Naive thymus-derived CD4-positive, alpha-beta T cell (primary cell): ENCODE data around the gene HIRIP3. TPM values are rescaled to one million over a fixed set of nuclear protein-coding genes. Genes with fewer than 3 reads are reported as not detected.

ENCODE experiments used
- ATAC-seq: fragments of 150-1000 bp; cut with Tn5 transposase; 2 replicates; pipeline ENCODE4 v1.10.0; 2021; ENCODE audit warnings: mild to moderate bottlenecking, moderate library complexity
- CTCF ChIA-PET: fragments of 350-600 bp; sonication (Branson Sonifier 250); formaldehyde crosslinking; loops from one replicate; lab custom pipeline; 2021; ENCODE audit warnings: antibody characterized with exemption; lab: Charles Lee
- POLR2A ChIA-PET: fragments of 350-600 bp; sonication (Branson Sonifier 250); formaldehyde crosslinking; loops from one replicate; lab custom pipeline; 2021; ENCODE audit warnings: antibody characterized with exemption, inconsistent platforms; lab: Charles Lee
- DNase-seq, 9 donors: peaks; one replicate each; pipeline versions ENCODE4 v3.0.0 to v3.0.0-alpha.2; 2020 to 2022; ENCODE audit warnings: mixed read lengths in 1 of 9
- H3K27ac ChIP-seq: one replicate; pipeline ENCODE4 v1.7.0; 2013; ENCODE audit warnings: mild to moderate bottlenecking, low read depth, low read length, moderate library complexity
- H3K27me3 ChIP-seq, 2 donors: one replicate each; pipeline ENCODE4 v1.7.0; 2013; ENCODE audit warnings: low read length in 2 of 2, mild to moderate bottlenecking in 2 of 2, moderate library complexity in 2 of 2; ENCODE audit not compliant: control insufficient read depth in 2 of 2, insufficient read depth in 2 of 2
- H3K36me3 ChIP-seq, 3 experiments: 1 replicate in 2 of 3; 2 replicates in 1 of 3; pipeline ENCODE4 v1.7.0; 2013; ENCODE audit warnings: low read length in 3 of 3, mild to moderate bottlenecking in 3 of 3, moderate library complexity in 1 of 3; ENCODE audit not compliant: insufficient read depth in 3 of 3, control insufficient read depth in 2 of 3
- H3K4me1 ChIP-seq, 2 donors: one replicate each; pipeline ENCODE4 v1.7.0; 2013; ENCODE audit warnings: low read length in 2 of 2, mild to moderate bottlenecking in 2 of 2, moderate library complexity in 1 of 2; ENCODE audit not compliant: control insufficient read depth in 2 of 2, insufficient read depth in 2 of 2
- H3K4me3 ChIP-seq: 2 replicates; pipeline ENCODE4 v1.7.0; 2013; ENCODE audit warnings: mild to moderate bottlenecking, low read length
- H3K9me3 ChIP-seq, 3 experiments: 1 replicate in 2 of 3; 2 replicates in 1 of 3; pipeline ENCODE4 v1.7.0; 2013; ENCODE audit warnings: low read length in 3 of 3; ENCODE audit not compliant: control insufficient read depth in 2 of 3
- H3K27ac Mint-ChIP-seq, 9 donors: one replicate each; pipeline ENCODE4 v1.8.0; 2020 to 2022; ENCODE audit warnings: mixed read lengths in 9 of 9, mild to moderate bottlenecking in 8 of 9, moderate library complexity in 5 of 9, inconsistent platforms in 2 of 9
- H3K27me3 Mint-ChIP-seq, 5 donors: one replicate each; pipeline ENCODE4 v1.8.0; 2021 to 2022; ENCODE audit warnings: mixed read lengths in 5 of 5, mild to moderate bottlenecking in 1 of 5
- H3K36me3 Mint-ChIP-seq, 5 donors: one replicate each; pipeline ENCODE4 v1.8.0; 2020 to 2022; ENCODE audit warnings: mixed read lengths in 5 of 5, mild to moderate bottlenecking in 3 of 5, inconsistent platforms in 1 of 5
- H3K4me1 Mint-ChIP-seq, 7 donors: one replicate each; pipeline ENCODE4 v1.8.0; 2020 to 2022; ENCODE audit warnings: mixed read lengths in 7 of 7, mild to moderate bottlenecking in 3 of 7, inconsistent platforms in 1 of 7
- H3K4me3 Mint-ChIP-seq, 10 donors: one replicate each; pipeline ENCODE4 v1.8.0; 2020 to 2022; ENCODE audit warnings: mild to moderate bottlenecking in 10 of 10, mixed read lengths in 10 of 10, moderate library complexity in 6 of 10, inconsistent platforms in 2 of 10
- H3K9me3 Mint-ChIP-seq, 11 donors: one replicate each; pipeline ENCODE4 v1.8.0; 2020 to 2022; ENCODE audit warnings: mixed read lengths in 11 of 11, mild to moderate bottlenecking in 4 of 11, inconsistent platforms in 1 of 11, moderate library complexity in 1 of 11
- intact Hi-C, 2 donors: fragments of 100-400 bp; cut with micrococcal nuclease; formaldehyde crosslinking; loops; one replicate each; pipeline ENCODE4 v1.15.1; 2023
- polyA plus RNA-seq, 2 donors: library from polyadenylated mRNA; unstranded; fragments of 300-500 nt; fragmentation: Illumina TruSeq; gene quantifications; one replicate each; pipeline ENCODE4 v1.2.3, GENCODE V29; 2021
- total RNA-seq, 6 experiments: library from RNA in 5 of 6; stranded (reverse) in 5 of 6; gene quantifications; 1 replicate in 5 of 6; 2 replicates in 1 of 6; pipeline ENCODE4 v1.2.3 and lab custom pipeline; 2021 to 2026

The HIRIP3 gene
- total and polyA plus RNA-seq, 7 experiments from 2014 or later = 14.4 to 37.6 (median 21.5) TPM

- Histone ChIP-seq H3K9me3 (no peaks in the 10 kb centered on the region), H3K27me3 (peaks cover 11 to 13% of the 10 kb centered on the region in 2 donors), H3K36me3 (no peaks in the 10 kb centered on the region), H3K4me1 (no peaks in the 10 kb centered on the region), H3K4me3 (no peak overlapping the region), H3K27ac (no peak overlapping the region)
- peak overlapping the region in 2 of 9 donors; percentile 38 to 46 for H3K27ac Mint-ChIP-seq
- DNase-seq = peak in 8 of 9 donors; percentile 47 to 66 (median 62)
- intact Hi-C loops = loop anchor here in 1 of 2 donors (10.0 kb wide), 1 partner anchor 107 kb away; the partner anchor contains the start of gene KCTD13
- peaks cover 4 to 23% (median 9%) of the 10 kb centered on the region in 7 donors for H3K4me1 Mint-ChIP-seq
- peaks cover 0 to 3% (median 0%) of the 10 kb centered on the region in 11 donors for H3K9me3 Mint-ChIP-seq
- peaks cover 32 to 62% (median 36%) of the 10 kb centered on the region in 5 donors for H3K27me3 Mint-ChIP-seq
- ATAC-seq = peak; percentile 81
- peak overlapping the region in 8 of 10 donors; percentile 31 to 65 (median 48) for H3K4me3 Mint-ChIP-seq
- ChIA-PET POLR2A (interaction anchor here (0.9 kb wide), 1 partner anchor 30 kb away, joined by 3 read pairs; no protein-coding TSS in a partner anchor), CTCF (interaction anchor here (0.6 to 1.9 kb wide), 17 partner anchors 9 to 378 kb away, joined by 3 to 6 read pairs (median 3); no protein-coding TSS in a partner anchor)
- no peaks in the 10 kb centered on the region for H3K36me3 Mint-ChIP-seq
Measured at GRCh38 chr16:30032083-30032819, 36.8 kb upstream of the HIRIP3 start.

- CTCF ChIA-PET = interaction anchor here (0.6 to 1.9 kb wide), 8 partner anchors 10 to 377 kb away, joined by 3 to 5 read pairs (median 3); no protein-coding TSS in a partner anchor
- Histone ChIP-seq H3K27me3 (peaks cover 11 to 13% of the 10 kb centered on the region in 2 donors), H3K27ac (no peak overlapping the region), H3K9me3 (no peaks in the 10 kb centered on the region), H3K36me3 (no peaks in the 10 kb centered on the region), H3K4me1 (no peaks in the 10 kb centered on the region), H3K4me3 (no peak overlapping the region)
- no peak for DNase-seq
- Mint-ChIP-seq H3K4me1 (peaks cover 4 to 22% (median 9%) of the 10 kb centered on the region in 7 donors), H3K9me3 (peaks cover 0 to 3% (median 0%) of the 10 kb centered on the region in 11 donors), H3K36me3 (no peaks in the 10 kb centered on the region), H3K27me3 (peaks cover 38 to 68% (median 43%) of the 10 kb centered on the region in 5 donors), H3K4me3 (peak overlapping the region in 3 of 10 donors; percentile 27 to 60 (median 50)), H3K27ac (no peak overlapping the region)
- POLR2A ChIA-PET = interaction anchor here (0.9 kb wide), 1 partner anchor 30 kb away, joined by 3 read pairs; no protein-coding TSS in a partner anchor
- no peak for ATAC-seq
- intact Hi-C loops = loop anchor here in 1 of 2 donors (10.0 kb wide), 1 partner anchor 107 kb away; the partner anchor contains the start of gene KCTD13
Measured at GRCh38 chr16:30031477-30031918, 36.1 kb upstream of the HIRIP3 start.

- no peak for DNase-seq
- peaks cover 38 to 64% (median 43%) of the 10 kb centered on the region in 5 donors for H3K27me3 Mint-ChIP-seq
- Histone ChIP-seq H3K4me1 (no peaks in the 10 kb centered on the region), H3K27me3 (peaks cover 11 to 13% of the 10 kb centered on the region in 2 donors), H3K27ac (no peak within 1 kb of the TSS), H3K9me3 (no peaks in the 10 kb centered on the region), H3K36me3 (no peaks in the 10 kb centered on the region), H3K4me3 (no peak within 1 kb of the TSS)
- H3K36me3 Mint-ChIP-seq = no peaks in the 10 kb centered on the region
- H3K9me3 Mint-ChIP-seq = peaks cover 0 to 3% (median 0%) of the 10 kb centered on the region in 11 donors
- no peak for ATAC-seq
- H3K27ac Mint-ChIP-seq = peak within 1 kb of the TSS in 2 of 9 donors; percentile 46 to 52
- CTCF ChIA-PET = interaction anchor here (0.7 to 1.9 kb wide), 4 partner anchors 10 to 330 kb away, joined by 3 to 5 read pairs (median 4); no protein-coding TSS in a partner anchor
- intact Hi-C loops = loop anchor here in 1 of 2 donors (10.0 kb wide), 1 partner anchor 106 kb away; the partner anchor contains the start of gene KCTD13
- peaks cover 4 to 20% (median 9%) of the 10 kb centered on the region in 7 donors for H3K4me1 Mint-ChIP-seq
- H3K4me3 Mint-ChIP-seq = peak within 1 kb of the TSS in 8 of 10 donors; percentile 38 to 75 (median 56)
- POLR2A ChIA-PET = interaction anchor here (0.8 kb wide), 1 partner anchor 35 kb away, joined by 3 read pairs; the partner anchor contains the start of gene ALDOA
Measured at GRCh38 chr16:30030841-30031413, 35.5 kb upstream of the HIRIP3 start, which contains the start of gene TLCD3B. Gene TLCD3B (minus strand): TSS chr16:30031271. CDS start chr16:30030527, 744 bp downstream.

- H3K9me3 ChIP-seq = no peaks in the 10 kb centered on the region
- H3K4me3 ChIP-seq = no peak overlapping the region
- ChIA-PET CTCF (interaction anchor here (0.6 to 0.7 kb wide), 2 partner anchors 210 to 331 kb away, joined by 3 read pairs; no protein-coding TSS in a partner anchor), POLR2A (interaction anchor here (0.7 to 0.8 kb wide), 2 partner anchors 36 to 538 kb away, joined by 3 read pairs; partner anchors contain the start of gene ALDOA)
- Mint-ChIP-seq H3K9me3 (peaks cover 0 to 3% (median 0%) of the 10 kb centered on the region in 11 donors), H3K4me3 (peak overlapping the region in 6 of 10 donors; percentile 30 to 75 (median 57)), H3K36me3 (no peaks in the 10 kb centered on the region), H3K27ac (peak overlapping the region in 1 of 9 donors; percentile 52), H3K4me1 (peaks cover 4 to 15% (median 9%) of the 10 kb centered on the region in 7 donors), H3K27me3 (peaks cover 38 to 61% (median 43%) of the 10 kb centered on the region in 5 donors)
- DNase-seq (no peak), ATAC-seq (no peak)
- H3K36me3 ChIP-seq = no peaks in the 10 kb centered on the region
- no peak overlapping the region for H3K27ac ChIP-seq
- peaks cover 11 to 13% of the 10 kb centered on the region in 2 donors for H3K27me3 ChIP-seq
- H3K4me1 ChIP-seq = no peaks in the 10 kb centered on the region
- intact Hi-C loops = loop anchor here in 1 of 2 donors (10.0 kb wide), 1 partner anchor 105 kb away; the partner anchor contains the start of gene KCTD13
Measured at GRCh38 chr16:30030011-30030685, 34.7 kb upstream of the HIRIP3 start.

GRCh38 chr16:30028438-30029076 is 33.1 kb upstream of the HIRIP3 start:
- Histone ChIP-seq H3K9me3 (no peaks in the 10 kb centered on the region), H3K4me1 (no peaks in the 10 kb centered on the region), H3K27me3 (peaks cover 11 to 13% of the 10 kb centered on the region in 2 donors), H3K27ac (no peak overlapping the region), H3K36me3 (no peaks in the 10 kb centered on the region), H3K4me3 (no peak overlapping the region)
- ChIA-PET CTCF (interaction anchor here (0.5 kb wide), 1 partner anchor 306 kb away, joined by 4 read pairs; no protein-coding TSS in a partner anchor), POLR2A (no interaction called here)
- Mint-ChIP-seq H3K36me3 (no peaks in the 10 kb centered on the region), H3K4me1 (peaks cover 4 to 15% (median 9%) of the 10 kb centered on the region in 7 donors), H3K4me3 (no peak overlapping the region), H3K27me3 (peaks cover 38 to 55% (median 43%) of the 10 kb centered on the region in 5 donors), H3K9me3 (peaks cover 0 to 3% (median 0%) of the 10 kb centered on the region in 11 donors), H3K27ac (no peak overlapping the region)
- intact Hi-C loops = no loop called here
- ATAC-seq (no peak), DNase-seq (no peak)
